HG02885 (cell line): Measurements from ENCODE around the gene TMEM182.

Experiments
- ATAC-seq: cut with Tn5 transposase; IDR thresholded peaks from one replicate; pipeline ENCODE4 v1.9.1; 2021; ENCODE audit warnings: mild to moderate bottlenecking; ENCODE audit not compliant: unreplicated experiment, poor library complexity

Gene TMEM182

GRCh38 chr2:102764083-102764482 is 2.3 kb downstream of the TMEM182 start:
- ATAC-seq, result no peak

- no peak for ATAC-seq
Measured at GRCh38 chr2:102765061-102765460, 3.2 kb downstream of the TMEM182 start.

GRCh38 chr2:102768253-102768652 is 6.4 kb downstream of the TMEM182 start:
- ATAC-seq, result no peak

DNA sequence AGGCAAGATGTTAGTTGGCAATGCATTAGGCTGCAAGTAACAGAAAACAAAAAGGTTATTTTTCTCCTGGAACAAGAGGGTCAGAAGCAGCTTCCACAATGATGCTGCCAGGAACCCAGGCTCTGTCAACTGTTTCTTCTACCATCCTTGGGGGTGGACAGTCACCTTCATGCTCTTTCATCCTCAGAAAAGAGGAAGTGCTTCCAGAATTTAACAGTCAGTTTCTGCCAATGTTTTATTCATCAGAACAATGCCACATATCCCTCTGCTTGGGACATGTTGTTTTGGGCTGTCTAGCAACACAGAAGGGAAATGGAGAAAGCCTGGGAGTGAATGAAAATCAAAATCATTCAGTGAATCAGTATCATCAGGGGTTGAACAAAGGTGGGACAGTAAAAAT is 7.1 kb downstream of the TMEM182 start:
- no peak for ATAC-seq

GRCh38 chr2:102770506-102770905 is 8.7 kb downstream of the TMEM182 start:
- no peak for ATAC-seq

- no peak for ATAC-seq
Measured at GRCh38 chr2:102771114-102771513, 9.3 kb downstream of the TMEM182 start.

DNA sequence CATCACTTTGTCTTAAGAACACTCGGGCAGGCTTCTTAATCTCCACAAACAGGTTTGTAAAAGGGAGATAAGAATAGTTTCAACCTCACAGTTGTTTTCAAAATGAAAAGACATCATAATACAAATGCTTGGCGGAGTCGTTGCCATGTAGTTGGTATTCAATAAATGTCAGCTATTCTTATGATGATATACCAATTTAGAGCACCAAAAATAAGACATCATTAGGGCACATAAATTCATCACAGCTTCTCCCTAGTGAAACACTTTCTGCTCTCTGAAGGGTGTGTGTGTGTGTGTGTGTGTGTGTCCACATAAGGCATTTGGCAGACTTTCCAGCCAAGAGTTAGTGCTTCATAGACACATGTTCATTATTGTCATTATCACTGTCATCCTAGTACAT is 10.8 kb downstream of the TMEM182 start:
- ATAC-seq, result no peak

- ATAC-seq, result no peak
Measured at GRCh38 chr2:102773149-102773705, 11.4 kb downstream of the TMEM182 start.

- no peak for ATAC-seq
Measured at GRCh38 chr2:102778260-102778659, 16.4 kb downstream of the TMEM182 start.

DNA sequence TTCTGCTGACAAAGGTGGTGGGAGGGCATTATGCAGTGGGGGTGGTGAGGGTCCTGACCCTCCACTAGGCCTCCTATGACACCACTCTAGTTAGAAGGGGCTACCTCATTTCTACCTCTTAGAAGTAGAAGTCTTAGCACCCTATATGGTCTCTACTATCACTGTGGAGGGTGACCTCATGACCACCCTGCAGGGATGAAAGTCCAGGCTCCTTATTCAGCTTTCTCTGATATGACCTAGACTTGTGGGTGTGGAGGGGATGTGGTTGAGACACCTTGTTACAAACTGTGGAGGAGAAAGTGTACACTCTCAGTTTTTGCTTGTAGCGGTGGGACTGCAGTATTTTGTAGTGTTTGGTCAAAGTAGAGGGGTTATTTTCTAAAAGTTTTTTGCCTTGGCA is 18.6 kb downstream of the TMEM182 start:
- no peak for ATAC-seq

- ATAC-seq, result no peak
Measured at GRCh38 chr2:102782187-102782586, 20.4 kb downstream of the TMEM182 start.

- no peak for ATAC-seq
Measured at GRCh38 chr2:102782933-102783332, 21.1 kb downstream of the TMEM182 start.

- ATAC-seq, result no peak
Measured at GRCh38 chr2:102783506-102784183, 21.8 kb downstream of the TMEM182 start.

DNA sequence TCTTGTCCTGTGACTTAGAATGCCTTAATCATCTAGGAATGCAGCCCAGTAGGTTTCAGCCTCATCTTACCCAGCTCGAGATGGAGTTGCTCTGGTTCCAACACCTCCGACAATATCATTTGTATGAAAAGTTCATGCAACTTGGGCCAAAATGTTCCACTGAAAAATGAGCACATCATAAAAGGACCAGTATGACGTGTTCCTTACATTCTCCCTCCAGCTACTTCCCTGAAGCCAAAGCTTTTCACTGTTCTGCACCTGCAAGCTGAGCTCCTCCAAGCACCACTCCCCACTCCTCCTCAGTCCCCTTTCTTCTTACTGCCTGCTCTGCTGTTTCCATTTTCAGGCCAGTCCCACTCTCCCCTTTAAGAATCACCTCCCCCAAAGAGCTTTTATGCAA is 23.1 kb downstream of the TMEM182 start:
- ATAC-seq, result no peak

- no peak for ATAC-seq
Measured at GRCh38 chr2:102788216-102788884, 26.5 kb downstream of the TMEM182 start.

DNA sequence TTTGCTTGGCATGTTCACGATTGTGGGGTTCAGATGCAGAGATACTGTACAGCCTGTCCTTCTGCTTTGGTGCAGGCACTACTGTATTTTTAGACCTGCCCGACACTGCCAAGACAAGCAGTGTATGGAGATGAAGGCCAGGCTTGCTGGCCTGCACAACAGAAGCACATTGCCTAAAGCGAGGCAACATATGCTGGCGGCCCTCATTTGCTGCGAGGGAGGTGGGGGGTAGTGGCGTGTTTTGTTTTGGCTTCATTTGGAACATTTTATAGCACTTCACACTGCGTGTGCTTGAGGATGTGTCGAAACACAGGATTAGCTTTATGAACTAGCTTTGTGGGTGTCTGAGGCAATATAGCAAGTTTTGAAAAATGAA is 27.0 kb downstream of the TMEM182 start:
- no peak for ATAC-seq

DNA sequence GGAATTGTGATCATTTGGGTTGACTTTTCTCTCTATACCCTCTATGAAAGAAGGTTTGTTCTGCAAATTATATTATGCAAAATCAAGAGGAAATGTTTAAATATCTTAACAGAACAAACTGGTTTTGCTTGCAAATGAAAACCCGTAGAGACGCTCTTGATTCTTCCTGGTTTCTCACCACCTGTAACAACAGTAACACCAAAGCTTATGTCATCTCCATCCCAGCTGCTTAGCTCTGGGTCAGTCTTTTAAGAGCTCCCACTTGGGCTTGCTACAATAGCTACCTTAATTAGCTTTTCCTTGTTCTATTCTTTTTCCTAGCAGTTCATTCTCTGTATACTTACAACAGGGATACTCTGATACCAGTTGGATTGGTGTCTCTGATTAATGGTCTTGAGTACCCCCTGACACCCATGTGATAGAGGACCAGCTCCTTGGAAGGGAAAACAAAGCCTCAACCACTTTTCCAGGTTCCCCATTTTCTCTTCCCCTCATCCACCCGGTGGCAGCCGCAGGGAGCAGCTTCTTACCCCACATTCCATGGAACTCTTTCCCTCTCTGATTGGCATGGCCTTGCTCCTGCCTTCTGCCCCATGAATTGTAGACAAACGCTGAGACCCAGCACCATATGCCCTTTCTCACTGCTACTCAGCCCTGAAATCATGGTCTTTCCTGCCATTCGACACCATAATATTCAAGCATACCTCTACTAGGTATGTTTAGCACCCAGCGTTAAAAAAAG is 27.7 kb downstream of the TMEM182 start:
- ATAC-seq, result no peak

- ATAC-seq, result no peak
Measured at GRCh38 chr2:102790091-102790455, 28.2 kb downstream of the TMEM182 start.

- ATAC-seq, result no peak
Measured at GRCh38 chr2:102792568-102793208, 30.9 kb downstream of the TMEM182 start.

DNA sequence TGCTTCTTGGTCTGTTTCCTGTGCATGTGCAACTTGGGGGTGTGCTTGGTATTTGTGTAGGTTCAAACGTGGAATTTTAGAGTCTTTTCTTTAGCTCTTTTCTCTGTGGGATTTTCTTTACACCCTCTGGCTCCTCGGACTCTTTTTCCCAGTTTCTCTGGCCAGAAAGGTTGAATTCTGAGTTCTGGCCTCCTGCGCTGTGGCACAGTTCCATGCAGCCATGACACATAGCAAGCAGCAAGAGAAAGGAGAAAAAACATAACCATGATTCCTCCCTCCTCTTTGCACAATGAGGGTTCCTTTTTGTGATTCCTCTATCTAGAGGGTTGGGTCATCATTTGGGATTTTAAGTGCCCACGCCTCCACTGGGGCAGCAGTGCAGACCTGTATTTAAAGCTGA is 33.8 kb downstream of the TMEM182 start:
- ATAC-seq, result no peak

DNA sequence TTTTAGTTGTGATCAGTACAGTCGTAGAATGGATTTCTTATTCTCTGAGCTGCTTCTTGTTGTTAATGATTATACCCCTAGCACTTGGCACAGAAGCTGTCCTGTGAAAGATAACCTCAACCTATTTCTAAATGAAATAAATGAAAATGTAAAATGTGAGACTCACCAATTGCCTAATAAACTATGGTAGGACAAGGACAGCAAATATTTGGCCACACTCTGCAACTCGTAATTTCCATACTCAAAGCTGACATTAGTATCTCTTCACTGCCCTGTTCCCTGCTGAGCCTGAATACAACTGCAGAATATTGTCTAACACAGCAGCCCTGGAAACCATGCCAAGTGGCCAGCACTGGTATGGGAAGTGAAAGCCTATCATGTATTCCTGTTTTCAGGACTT is 34.5 kb downstream of the TMEM182 start:
- no peak for ATAC-seq
